ENCODE results near the gene ARFGEF2. TPM values are rescaled to one million over a fixed set of nuclear protein-coding genes. Genes with fewer than 3 reads are reported as not detected.
"Not testable (repeated sequence)": the region's sequence is repeated elsewhere in the genome, so short reads cannot be mapped to it uniquely, and the experiment has no call there.

Gene ARFGEF2
- polyA plus RNA-seq (ENCODE audit: insufficient read length), result 12.9 TPM

DNA sequence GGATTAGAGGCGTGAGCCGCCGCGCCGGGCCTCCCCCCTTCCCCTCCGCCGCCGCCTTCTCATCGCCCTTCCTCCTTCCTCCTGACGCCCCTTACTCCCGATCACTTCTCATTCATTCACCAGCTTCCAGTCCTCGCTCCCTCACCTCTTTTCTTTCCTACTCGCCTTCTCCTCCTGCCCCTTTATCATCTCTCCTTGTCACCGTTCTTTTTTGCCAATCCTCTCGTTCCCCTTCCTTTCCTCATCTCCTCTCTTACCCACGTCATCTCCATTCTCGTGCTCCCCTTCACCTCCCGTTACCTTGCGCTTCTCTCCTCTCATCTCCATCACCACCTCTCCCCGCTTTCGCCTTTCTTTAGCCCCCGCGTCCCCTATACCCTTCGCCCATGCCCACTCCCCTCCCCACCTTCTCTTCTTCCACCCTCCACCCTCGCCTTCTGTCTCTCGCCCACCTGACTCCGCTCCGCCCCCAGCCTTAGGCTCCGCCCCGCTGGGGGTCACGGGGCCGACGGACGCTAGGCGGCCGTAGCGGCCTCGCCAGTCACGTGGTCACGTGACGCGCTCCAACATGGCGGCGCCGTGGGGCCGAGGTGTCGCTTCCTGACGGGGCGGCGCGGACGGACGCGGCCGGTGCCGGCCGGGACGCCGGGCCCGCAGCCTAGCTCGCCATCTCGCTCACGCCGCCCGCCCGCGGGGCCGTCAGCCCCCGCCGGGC, at the start of gene ARFGEF2:
TSS of gene ARFGEF2 (plus strand) at position 544 of the 715 bp plus-strand sequence. CDS start 179 bp downstream, outside the sequence.
- DNase-seq (ENCODE audit: low read depth), result peak; percentile 88

DNA sequence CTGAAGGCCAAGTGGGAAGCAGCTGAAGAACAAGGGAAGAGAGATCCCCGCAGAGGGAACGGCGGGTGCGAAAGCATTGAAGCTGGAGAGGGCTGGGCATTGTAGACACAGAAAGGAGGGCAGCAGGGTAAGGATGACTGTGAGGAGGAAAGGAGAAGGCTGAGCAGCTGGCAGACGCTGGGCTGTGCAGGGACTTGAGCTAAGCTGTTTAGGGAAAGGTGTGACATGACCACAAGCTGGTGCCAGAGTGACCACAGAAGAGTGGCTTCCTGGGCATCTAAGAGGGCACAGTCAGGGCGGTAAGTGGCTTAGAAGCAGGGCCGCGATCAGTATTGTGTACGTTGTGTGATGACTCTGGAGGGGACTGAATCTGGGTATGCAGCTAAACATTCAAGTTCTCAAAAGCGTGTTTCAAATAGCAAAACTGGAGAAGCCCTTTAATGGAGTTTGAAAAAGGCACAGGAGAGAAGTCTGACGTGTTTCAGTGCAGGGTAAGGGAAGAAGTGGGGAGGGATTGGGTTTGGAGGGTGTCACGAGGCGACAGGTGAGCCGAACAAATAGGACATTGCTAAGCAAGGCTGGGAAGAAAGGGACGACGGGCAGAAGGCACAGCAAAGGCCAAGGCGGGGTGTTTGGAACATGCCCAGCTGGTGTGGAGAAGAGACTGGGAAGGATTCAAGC, 46.1 kb upstream of the ARFGEF2 start:
- no peak for DNase-seq (ENCODE audit: low read depth)

DNA sequence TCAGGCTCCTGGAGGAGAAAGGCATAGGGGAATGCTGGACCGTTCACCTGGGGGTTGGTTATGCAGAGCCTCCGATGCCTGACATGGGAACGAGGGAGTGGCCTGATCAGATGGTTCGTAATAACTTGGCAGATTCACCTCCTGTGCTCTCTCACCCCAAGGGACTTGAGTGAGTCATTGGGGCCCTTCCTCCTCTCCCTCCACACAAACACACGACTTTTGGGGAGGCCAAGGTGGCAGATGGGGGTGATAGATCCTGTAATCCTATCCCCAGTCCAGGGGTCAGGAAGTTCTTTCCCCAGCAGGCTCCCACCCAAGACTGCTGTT, 45.6 kb upstream of the ARFGEF2 start:
- no peak for DNase-seq (ENCODE audit: low read depth)

DNA sequence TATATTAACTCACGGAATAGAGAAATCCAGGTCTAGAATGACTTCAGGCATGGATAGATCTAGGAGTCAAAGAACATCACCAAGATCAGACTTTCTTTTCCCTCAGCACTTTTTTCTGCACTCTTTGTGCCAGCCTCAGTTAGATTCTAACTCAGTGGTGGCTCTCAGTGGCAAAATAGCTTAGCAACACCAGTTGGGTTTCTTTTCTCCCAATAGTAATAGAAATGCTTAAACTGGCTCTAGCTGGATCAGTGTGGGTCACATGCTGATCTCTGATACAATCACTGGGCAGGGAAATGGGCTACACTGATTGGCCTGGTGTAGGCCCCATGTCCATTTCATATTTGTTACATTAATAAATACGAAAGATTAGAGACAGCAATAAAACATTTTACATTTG, 44.2 kb upstream of the ARFGEF2 start:
- no peak for DNase-seq (ENCODE audit: low read depth)

DNA sequence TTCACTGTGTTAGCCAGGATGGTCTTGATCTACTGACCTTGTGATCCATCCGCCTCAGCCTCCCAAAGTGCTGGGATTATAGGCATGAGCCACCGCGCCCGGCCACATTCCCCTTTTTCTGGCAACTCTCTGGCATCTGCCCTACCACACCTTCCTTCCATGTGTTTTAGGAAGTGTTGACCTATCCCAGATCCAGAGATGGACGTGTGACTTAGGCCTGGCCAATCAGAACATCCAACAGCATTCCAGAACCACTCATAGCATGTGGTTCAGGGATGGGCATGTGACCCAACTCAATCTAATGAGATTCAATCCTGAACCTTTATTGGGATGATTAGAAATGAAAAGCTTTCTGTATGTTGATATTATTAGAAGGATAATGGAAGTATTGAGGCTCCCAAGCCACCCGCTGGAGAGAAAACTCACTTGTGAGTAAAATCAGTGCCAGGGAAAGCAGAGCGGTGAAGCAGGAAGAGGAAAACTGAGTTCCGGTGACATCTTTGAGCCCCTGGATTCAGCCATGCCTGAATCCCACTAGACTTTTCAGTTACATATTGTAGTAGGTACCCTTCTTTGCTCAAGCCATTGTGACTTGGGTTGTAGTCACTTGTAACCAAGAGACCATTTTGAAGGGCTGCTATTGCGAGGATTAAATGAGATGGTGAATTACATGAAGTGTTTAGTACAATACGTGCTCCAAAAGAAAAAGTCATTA, 42.8 kb upstream of the ARFGEF2 start:
- DNase-seq (ENCODE audit: low read depth), result no peak

DNA sequence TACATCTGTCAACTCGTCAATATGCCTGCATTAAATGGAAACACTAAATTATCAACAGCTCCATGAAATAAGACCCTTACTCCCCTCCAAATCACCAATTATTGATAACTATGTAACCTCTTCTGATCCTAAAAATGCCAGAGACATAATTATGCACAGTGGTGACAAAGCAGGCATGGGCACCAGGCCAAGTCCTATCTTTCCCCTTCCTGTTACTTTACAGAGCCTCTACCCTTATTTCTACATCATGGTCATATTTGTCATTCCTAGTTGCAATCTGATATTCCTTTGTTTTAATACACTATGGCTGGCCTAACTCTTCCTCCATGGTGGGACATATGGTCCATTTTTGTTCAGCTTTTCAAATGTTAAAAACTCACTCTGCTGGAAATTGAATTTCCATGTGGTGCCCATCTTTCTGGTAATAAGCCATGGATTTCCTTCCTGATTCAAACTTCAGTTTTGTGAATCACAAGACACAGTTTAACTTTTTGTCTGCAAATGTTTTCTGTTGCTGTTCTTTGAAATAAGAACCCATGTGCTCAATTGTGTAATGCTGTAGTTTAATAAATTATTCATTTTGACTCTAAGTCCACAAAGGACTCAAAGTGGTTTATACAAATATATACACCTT, 41.8 kb upstream of the ARFGEF2 start:
- DNase-seq (ENCODE audit: low read depth), result no peak

DNA sequence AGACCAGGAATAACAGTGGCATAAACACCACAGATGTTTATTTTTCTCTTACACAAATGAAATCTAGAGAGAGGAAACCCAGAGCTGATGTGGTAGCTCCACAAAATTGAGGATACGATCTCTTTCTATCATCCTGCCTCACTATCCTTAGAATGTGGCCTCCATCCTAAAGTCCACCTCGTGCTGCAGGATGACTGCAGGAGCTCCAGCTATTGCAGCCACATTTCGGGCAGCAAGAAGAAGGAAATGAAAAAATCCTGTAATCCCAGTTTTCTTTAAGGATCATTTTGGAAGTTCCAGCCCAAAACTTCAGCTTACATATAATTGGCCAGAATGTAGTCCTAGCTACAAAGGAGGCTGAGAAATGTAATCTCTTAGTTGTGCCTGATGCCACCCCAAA, 41.2 kb upstream of the ARFGEF2 start:
- no peak for DNase-seq (ENCODE audit: low read depth)

DNA sequence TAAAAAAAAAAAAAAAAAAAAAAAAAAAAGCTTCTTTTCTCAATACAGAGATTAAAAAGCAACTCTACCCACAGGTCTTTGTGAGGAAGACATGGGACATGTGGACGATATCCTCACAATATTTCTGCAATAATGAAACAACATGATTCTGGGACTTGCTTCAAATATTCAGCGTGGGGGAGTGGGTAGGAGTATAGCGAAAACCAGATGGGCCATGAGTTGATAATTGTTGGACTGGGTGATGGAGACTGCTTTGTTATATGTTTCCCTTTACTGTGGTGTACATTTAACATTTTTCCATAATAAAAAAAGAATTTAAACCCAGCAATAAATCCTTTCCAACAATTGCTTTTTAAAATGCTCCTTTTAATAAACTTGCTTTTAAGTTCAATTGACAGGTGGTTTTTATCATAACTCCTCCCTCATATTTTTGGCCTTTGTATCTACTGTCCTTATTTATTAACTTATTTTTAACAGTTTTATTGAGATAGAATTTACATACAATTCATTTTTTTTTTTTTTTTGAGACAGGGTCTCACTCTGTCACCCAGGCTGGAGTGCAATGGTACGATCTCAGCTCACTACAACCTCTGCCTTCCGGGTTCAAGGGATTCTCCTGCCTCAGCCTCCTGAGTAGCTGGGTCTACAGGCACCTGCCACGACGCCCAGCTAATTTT, 40.4 kb upstream of the ARFGEF2 start:
- no peak for DNase-seq (ENCODE audit: low read depth)

DNA sequence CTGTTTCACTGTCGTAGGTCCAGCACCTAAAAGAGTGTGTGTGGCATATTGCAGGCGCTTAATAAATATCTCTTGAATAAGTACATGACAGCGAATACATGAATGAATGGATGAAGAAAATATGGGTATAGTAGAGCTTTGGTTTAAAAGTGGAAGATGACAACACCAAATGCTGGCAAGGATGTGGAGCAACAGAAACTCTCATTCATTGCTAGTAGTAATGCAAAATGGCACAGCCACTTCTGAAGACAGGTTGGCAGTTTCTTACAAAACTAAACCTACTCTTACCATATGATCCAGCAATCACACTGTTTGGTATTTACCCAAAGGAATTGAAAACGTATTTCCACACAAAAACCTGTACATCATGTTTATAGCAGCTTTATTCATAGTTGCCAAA, 36.3 kb upstream of the ARFGEF2 start:
- DNase-seq (ENCODE audit: low read depth), result no peak

DNA sequence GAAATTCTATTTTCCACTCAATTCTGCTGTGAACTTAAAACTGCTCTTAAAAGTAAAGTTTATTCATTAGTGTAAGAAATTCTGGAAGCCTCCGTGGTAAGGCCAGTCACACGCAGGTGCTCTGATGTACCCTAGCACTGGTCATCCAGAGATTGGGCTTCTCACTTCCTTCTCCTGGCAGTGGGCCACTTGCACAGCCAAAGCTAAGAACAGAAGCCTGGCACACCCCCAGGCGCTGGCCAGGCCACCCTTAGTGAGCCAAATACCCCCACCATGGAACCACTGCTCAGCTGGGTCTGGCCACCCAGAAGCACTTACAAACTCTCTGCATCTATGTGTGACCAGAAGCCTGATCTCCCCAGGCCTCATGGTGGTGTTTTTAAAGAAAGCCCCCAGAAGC, 35.3 kb upstream of the ARFGEF2 start:
- DNase-seq (ENCODE audit: low read depth), result no peak

DNA sequence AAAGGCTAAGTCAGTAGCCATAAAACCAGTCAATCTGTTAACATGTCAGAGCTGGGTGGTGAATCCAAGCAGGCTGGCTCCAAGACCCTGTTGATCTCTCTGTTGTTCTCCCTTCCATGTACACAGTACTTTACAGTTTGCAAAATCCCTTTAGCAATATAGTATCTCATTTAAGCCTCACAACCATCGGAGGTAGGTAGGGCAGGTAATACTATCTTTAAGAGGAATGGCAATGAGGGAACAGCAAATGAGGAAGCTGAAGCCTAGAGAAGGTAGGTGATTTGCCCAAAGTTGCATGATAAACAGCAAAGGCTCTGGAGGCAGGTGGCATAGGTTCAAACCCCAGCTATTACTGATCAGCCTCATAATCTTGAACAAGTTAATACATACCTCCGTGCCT, 34.7 kb upstream of the ARFGEF2 start:
- DNase-seq (ENCODE audit: low read depth), result no peak

DNA sequence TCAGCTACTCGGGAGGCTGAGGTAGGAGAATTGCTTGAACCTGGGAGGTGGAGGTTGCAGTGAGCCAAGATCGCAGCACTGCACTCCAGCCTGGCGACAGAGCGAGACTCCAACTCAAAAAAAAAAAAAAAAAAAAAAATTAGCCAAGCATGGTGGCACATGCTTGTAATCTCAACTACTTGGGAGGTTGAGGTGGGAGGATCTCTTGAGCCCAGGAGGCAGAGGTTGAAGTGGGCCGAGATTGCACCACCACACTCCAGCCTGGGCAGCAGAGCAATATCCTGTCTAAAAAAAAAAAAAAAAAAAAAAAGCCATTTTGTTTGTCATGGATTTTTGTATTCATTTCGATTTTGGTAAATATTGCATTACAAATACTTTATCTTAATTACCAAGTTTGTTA, 33.0 kb upstream of the ARFGEF2 start:
- DNase-seq (ENCODE audit: low read depth), result not testable (repeated sequence)

DNA sequence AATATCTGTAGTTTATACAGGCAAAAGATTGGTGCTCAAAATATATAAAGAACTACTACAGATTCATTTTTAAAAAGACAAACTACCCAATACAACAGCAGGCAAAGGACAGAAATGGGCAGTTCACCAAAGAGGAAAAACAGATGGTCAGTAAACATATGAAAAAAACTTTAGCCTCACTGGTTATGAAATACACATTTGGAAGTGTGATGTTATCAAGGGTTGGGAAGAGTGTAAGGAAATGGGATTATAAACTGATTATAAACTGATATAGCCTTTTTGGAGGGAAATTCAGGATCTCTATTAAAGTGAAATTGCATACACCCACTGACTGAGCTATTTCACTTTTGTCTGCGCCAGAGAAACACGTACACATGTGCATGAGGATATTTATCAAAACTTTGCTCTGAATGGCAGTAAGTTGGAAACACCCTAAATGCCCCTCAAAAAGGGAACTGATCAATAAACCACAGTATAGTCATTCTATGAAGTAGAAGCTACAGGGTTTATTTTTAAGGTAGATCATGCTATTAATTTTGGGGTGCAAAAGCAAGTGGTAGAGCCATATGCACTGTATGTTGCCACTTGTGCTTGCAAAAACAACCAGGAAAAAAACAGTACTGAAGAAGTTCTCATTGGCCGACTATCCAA, 32.2 kb upstream of the ARFGEF2 start:
- no peak for DNase-seq (ENCODE audit: low read depth)

DNA sequence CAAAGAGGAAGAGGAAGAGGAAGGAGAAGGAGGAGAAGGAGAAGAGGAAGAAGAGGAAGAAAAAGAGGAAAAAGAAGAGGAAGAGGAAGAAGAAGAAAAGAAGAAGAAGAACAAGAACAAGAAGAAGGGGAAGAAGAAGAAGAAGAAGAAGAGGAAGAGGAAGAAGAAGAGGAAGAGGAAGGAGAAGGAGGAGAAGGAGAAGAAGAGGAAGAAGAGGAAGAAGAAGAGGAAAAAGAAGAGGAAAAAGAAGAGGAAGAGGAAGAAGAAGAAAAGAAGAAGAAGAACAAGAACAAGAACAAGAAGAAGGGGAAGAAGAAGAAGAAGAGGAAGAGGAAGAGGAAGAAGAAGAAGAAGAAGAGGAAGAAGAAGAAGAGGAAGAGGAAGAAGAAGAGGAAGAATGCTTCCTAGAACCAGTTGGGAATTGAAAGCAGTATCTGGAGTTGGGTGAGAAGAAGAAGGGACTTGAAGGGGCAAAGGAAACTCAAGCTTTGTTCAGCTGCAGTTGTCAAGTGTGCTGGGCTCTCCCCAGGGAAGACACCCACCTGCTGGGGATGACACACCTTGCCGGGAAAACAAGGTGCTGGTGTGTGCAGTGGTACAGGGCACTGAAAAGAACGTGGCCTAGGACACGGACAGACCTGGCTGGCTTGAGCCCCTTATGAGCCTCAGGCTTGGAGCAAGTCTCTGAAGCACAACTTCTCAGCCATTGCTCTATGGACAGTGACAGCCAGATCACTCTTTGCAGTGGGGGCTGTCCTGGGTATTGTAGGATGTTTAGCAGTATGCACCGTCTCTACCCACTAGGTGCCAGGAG, 30.1 kb upstream of the ARFGEF2 start:
- no peak for DNase-seq (ENCODE audit: low read depth)

DNA sequence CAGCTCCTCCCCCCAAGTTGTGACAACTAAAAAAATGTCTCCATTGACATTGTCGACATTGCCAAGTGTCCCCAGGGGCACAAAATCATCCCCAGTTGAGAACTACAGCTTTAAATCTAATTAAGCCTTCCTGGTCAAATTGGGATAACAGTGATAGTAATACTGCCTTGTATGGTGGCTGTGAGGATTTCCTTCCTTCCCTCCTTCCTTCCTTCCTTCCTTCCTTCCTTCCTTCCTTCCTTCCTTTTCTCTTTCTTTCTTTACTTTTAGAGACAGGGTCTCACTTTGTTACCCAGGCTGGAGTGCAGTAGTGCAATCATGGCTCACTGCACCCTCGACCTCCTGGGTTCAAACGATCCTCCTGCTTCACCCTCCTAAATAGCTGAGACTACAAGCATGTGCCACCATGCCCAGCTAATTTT, 29.5 kb upstream of the ARFGEF2 start:
- no peak for DNase-seq (ENCODE audit: low read depth)

DNA sequence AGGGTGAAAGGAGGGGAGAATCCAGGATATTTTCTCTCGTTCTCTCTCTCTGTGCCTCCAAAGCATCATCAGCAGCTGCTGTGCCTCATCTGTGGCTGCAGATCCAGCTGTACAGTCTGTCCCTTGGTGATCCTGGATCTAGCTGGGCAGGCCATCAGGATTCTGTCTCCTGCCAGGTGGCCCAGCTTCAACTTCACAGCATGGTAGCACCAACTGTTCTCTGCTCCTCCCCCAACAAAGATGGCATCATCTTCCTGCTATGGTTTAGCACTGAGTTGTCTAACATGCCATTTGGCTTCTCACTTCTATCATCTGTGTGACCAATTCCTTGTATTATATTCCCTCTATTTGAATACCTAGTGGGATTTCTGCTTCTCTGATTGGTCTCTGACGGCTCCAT, 28.6 kb upstream of the ARFGEF2 start:
- no peak for DNase-seq (ENCODE audit: low read depth)

DNA sequence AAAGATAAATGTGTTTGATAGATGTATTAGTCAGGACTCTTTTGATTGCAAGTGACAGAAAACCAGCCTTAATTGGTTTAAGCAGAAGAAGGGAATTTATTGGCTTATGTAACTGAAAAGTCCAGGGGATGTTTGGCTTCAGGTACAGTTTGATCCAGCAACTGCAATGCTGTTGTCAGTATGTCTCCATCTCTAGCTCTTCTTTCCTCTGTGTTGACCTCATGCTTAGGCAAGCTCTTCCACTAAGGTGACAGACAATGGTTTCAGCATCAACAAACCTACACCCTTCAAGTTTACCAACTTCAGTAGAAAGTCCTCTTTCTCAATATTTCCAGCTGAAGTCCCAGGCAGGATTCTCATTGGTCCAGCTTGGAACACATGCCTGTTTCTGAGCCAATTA, 28.1 kb upstream of the ARFGEF2 start:
- DNase-seq (ENCODE audit: low read depth), result no peak

DNA sequence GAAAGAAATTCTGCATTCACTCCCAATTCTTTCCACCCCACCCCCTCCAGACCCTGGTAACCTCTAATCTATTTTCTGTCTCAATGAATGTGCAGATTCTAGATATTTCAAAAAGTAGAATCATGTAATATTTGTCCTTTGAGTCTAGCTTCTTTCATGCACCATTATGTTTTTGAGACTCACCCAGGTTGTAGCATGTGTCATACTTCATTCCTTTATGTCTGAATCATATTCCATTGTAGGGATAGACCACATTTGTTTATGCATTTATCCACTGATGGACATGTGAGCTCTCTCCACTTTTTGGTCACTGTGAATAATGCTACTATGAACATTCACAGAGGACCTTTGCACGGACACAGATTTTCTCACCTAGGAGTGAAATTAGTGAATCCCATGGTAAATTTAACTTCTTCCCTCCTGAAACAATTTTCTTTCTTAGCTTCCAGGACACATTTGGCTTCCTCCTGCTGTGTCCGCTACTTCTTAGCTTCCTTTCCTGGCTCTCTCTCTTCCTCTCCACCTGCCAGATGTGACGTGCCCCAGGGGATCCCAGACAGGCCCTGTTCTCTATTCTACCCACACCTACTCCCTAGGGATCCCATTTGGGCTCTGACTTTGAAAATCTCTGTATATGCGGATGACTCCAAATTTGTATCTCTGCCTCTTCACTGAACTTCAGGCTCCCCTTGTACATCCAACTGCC, 24.1 kb upstream of the ARFGEF2 start:
- DNase-seq (ENCODE audit: low read depth), result no peak

DNA sequence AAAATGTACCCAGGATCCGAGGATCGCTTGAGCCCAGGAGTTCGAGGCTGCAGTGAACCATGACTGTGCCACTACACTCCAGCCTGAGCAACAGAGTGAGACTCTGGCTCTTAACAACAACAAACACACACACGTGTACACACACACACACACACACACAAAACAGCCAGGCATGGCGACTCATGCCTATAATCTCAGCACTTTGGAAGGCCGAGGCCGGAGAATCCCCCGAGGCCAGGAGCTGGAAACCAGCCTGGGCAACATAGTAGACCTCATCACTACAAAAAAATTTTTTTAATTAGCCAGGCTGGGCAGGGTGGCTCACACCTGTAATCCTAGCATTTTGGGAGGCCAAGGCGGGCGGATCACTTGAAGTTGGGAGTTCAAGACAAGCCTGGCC, 23.3 kb upstream of the ARFGEF2 start:
- no peak for DNase-seq (ENCODE audit: low read depth)
